Neuron (in vitro differentiated cells): Measurements from ENCODE around the gene UTF1.

Source experiments
- H2AFZ ChIP-seq: one replicate; pipeline ENCODE4 v1.6.1; 2013; ENCODE audit warnings: low read depth, mild to moderate bottlenecking, inconsistent platforms, low read length, moderate library complexity
- H3K27me3 ChIP-seq: one replicate; pipeline ENCODE4 v1.6.1; 2013; ENCODE audit warnings: low read length; ENCODE audit not compliant: insufficient read depth
- H3K36me3 ChIP-seq: one replicate; pipeline ENCODE4 v1.6.1; 2013; ENCODE audit warnings: low read length; ENCODE audit not compliant: insufficient read depth
- H3K4me1 ChIP-seq: one replicate; pipeline ENCODE4 v1.6.1; 2013; ENCODE audit warnings: low read length; ENCODE audit not compliant: insufficient read depth
- H3K4me3 ChIP-seq: 2 replicates; pipeline ENCODE4 v1.5.1; 2013; ENCODE audit warnings: mild to moderate bottlenecking, low read length, moderate library complexity
- H3K9me3 ChIP-seq: one replicate; pipeline ENCODE4 v1.6.1; 2013; ENCODE audit warnings: low read length

Gene UTF1, protein sequence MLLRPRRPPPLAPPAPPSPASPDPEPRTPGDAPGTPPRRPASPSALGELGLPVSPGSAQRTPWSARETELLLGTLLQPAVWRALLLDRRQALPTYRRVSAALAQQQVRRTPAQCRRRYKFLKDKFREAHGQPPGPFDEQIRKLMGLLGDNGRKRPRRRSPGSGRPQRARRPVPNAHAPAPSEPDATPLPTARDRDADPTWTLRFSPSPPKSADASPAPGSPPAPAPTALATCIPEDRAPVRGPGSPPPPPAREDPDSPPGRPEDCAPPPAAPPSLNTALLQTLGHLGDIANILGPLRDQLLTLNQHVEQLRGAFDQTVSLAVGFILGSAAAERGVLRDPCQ

GRCh38 chr10:133230044-133230361 lies at the start of gene UTF1:
TSS of gene UTF1 (plus strand) at chr10:133230217. CDS start at chr10:133230289, 72 bp downstream.
- Histone ChIP-seq H3K27me3 (peaks cover 65% of the 10 kb centered on the region), H3K9me3 (peaks cover 5% of the 10 kb centered on the region), H2AFZ (no peak within 1 kb of the TSS), H3K4me3 (no peak within 1 kb of the TSS), H3K36me3 (no peaks in the 10 kb centered on the region), H3K4me1 (peaks cover 14% of the 10 kb centered on the region)

DNA sequence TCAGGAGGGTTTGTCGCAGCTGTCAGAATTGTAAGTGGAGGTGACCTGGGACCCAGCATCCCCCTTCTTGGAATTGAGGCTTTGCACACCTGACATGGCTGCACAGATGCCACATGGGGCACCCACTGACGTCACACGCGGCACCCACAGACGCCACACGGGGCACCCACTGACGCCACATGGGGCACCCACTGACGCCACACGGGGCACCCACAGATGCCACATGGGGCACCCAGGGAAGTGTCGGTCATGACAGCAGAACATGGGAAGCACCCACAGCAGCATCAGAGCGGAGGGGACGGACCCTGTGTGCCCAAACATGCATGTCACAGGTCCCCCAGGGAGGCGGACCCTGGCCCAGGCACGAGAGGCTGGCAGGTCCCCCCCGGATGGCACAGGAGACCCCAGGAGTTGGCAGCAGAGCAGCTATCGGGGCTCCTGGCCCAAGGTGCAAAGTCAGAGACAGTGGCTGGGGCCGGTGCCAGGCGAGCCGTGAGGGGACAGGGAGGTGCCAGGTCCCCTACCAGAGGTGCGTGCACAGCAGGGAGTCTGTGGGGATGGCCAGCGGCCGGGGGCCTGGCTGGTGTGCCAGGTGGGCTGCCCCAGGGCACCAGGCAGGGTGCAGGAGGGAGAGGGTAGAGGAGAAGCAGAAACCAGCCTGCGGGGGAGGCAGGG lies 48.9 kb upstream of the UTF1 start:
- no peaks in the 10 kb centered on the region for H3K4me1 ChIP-seq
- H3K9me3 ChIP-seq = no peaks in the 10 kb centered on the region
- no peak overlapping the region for H2AFZ ChIP-seq
- no peak overlapping the region for H3K4me3 ChIP-seq
- no peaks in the 10 kb centered on the region for H3K36me3 ChIP-seq
- H3K27me3 ChIP-seq = no peaks in the 10 kb centered on the region

DNA sequence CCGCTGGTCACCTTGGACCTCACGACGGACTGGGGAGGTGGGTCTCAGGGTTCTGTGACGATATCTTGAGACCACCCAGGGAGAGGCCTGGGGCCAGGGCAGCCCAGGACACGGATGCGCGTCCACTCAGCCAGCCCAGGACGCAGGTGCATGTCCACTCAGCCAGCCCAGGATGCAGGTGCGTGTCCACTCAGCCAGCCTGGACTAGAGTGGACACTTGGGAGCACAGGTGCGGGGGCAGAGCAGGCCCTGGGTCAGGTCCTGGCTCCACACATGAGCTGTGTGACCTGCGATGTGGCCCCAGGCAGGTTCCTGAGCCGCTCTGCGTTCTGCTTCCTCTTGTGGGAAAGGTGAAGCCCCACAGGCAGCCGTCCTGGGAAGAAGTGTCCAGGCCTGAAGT lies 47.8 kb upstream of the UTF1 start:
- Histone ChIP-seq H3K9me3 (no peaks in the 10 kb centered on the region), H3K4me1 (no peaks in the 10 kb centered on the region), H3K4me3 (no peak overlapping the region), H3K27me3 (no peaks in the 10 kb centered on the region), H3K36me3 (no peaks in the 10 kb centered on the region), H2AFZ (no peak overlapping the region)

- H3K4me1 ChIP-seq = no peaks in the 10 kb centered on the region
- H2AFZ ChIP-seq = no peak overlapping the region
- H3K36me3 ChIP-seq = no peaks in the 10 kb centered on the region
- H3K9me3 ChIP-seq = no peaks in the 10 kb centered on the region
- H3K27me3 ChIP-seq = no peaks in the 10 kb centered on the region
- H3K4me3 ChIP-seq = no peak overlapping the region
These were observed 47.0 kb upstream of the UTF1 start for GRCh38 chr10:133182791-133183645.

- no peak overlapping the region for H3K4me3 ChIP-seq
- H3K4me1 ChIP-seq = no peaks in the 10 kb centered on the region
- no peaks in the 10 kb centered on the region for H3K27me3 ChIP-seq
- no peak overlapping the region for H2AFZ ChIP-seq
- no peaks in the 10 kb centered on the region for H3K36me3 ChIP-seq
- no peaks in the 10 kb centered on the region for H3K9me3 ChIP-seq
These were observed 46.2 kb upstream of the UTF1 start for GRCh38 chr10:133183646-133184378.

DNA sequence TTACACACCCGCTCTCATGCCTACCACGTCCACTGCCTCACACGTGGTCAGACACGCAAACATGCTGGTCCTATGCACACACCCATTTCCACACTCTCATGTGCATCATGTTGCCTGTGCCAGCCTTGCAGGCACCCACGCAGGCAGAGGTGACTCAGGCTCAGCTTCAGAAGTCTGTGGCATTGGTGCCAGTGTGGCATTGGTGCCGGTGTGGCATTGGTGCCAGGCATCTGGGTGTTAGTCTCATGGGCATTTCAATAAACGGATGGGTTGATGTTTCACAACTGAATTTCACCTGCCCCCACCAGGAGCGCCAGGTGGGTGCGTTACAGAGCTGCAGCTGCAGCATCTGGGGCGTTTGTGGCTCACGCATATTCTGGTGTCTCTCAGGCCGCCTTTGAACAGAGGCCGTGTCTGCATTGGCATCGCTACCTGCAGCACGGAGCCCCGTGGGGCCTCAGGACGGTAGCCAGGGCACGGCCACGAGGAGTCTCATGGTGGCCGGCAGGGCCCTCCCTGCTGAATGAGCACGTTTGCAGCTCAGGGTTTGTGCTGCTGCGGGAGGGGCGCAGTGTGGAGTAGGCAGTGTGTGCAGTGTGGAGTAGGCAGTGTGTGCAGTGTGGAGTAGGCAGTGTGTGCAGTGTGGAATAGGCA lies 45.3 kb upstream of the UTF1 start:
- H3K27me3 ChIP-seq = no peaks in the 10 kb centered on the region
- no peaks in the 10 kb centered on the region for H3K4me1 ChIP-seq
- no peaks in the 10 kb centered on the region for H3K36me3 ChIP-seq
- no peak overlapping the region for H3K4me3 ChIP-seq
- no peak overlapping the region for H2AFZ ChIP-seq
- no peaks in the 10 kb centered on the region for H3K9me3 ChIP-seq

- Histone ChIP-seq H3K4me3 (no peak overlapping the region), H3K9me3 (no peaks in the 10 kb centered on the region), H3K4me1 (no peaks in the 10 kb centered on the region), H3K27me3 (no peaks in the 10 kb centered on the region), H3K36me3 (no peaks in the 10 kb centered on the region), H2AFZ (no peak overlapping the region)
These were observed 44.6 kb upstream of the UTF1 start for GRCh38 chr10:133185421-133185820.

DNA sequence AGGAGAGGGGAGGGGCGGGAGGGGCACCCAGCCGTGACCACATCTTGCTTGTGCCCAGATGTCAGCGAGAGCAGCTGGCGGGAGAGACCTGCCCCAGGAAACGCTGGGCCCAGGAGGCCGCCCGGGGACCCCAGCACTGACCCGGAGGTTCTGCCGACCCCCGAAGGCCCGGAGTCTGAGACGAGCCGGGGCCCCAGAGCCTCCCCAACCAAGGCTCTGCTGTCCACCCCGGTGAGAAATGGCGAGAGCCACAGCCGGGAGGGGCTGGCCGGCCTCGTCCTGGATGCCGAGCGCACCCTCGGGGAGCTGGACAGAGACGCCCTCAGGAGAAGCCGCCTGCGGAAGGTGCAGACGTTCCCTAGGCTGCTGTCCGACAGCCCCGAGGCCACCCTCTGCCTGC lies 44.1 kb upstream of the UTF1 start:
- H3K4me1 ChIP-seq = no peaks in the 10 kb centered on the region
- no peak overlapping the region for H2AFZ ChIP-seq
- no peaks in the 10 kb centered on the region for H3K27me3 ChIP-seq
- no peaks in the 10 kb centered on the region for H3K36me3 ChIP-seq
- peaks cover 3% of the 10 kb centered on the region for H3K9me3 ChIP-seq
- H3K4me3 ChIP-seq = no peak overlapping the region

GRCh38 chr10:133186416-133187090 lies 43.5 kb upstream of the UTF1 start:
- Histone ChIP-seq H3K27me3 (no peaks in the 10 kb centered on the region), H2AFZ (no peak overlapping the region), H3K36me3 (no peaks in the 10 kb centered on the region), H3K9me3 (peaks cover 3% of the 10 kb centered on the region), H3K4me3 (no peak overlapping the region), H3K4me1 (no peaks in the 10 kb centered on the region)

- Histone ChIP-seq H3K4me1 (no peaks in the 10 kb centered on the region), H3K27me3 (no peaks in the 10 kb centered on the region), H2AFZ (no peak overlapping the region), H3K4me3 (no peak overlapping the region), H3K9me3 (peaks cover 3% of the 10 kb centered on the region), H3K36me3 (no peaks in the 10 kb centered on the region)
These were observed 42.7 kb upstream of the UTF1 start for GRCh38 chr10:133187091-133187905.

- peaks cover 3% of the 10 kb centered on the region for H3K9me3 ChIP-seq
- no peak overlapping the region for H3K4me3 ChIP-seq
- no peaks in the 10 kb centered on the region for H3K4me1 ChIP-seq
These were observed 41.9 kb upstream of the UTF1 start for GRCh38 chr10:133187906-133188681.

More at GRCh38 chr10:133187906-133188681, 41.9 kb upstream of the UTF1 start:
- no peaks in the 10 kb centered on the region for H3K36me3 ChIP-seq
- H2AFZ ChIP-seq = no peak overlapping the region
- H3K27me3 ChIP-seq = no peaks in the 10 kb centered on the region
